Panc1 (cell line): ENCODE measurements around the gene RAX2. TPM values are rescaled to one million over a fixed set of nuclear protein-coding genes. Genes with fewer than 3 reads are reported as not detected.

Experiments
- ATAC-seq: fragments of 200-7000 bp; cut with Tn5 transposase; 2 replicates; pipeline ENCODE4 v1.9.1; 2020; ENCODE audit warnings: mild to moderate bottlenecking, moderate library complexity
- BruUV-seq: library from RNA; stranded (reverse); fragments of 400-500 nt; replicated peaks from 2 replicates; lab custom pipeline; 2021; lab: Mats Ljungman, UMichigan
- CTCF ChIA-PET: fragments of 300-600 bp; sonication (Branson Sonifier 250); formaldehyde crosslinking; loops from one replicate; lab custom pipeline; 2022; ENCODE audit warnings: antibody characterized with exemption; lab: Charles Lee
- POLR2A ChIA-PET: fragments of 300-600 bp; sonication (Branson Sonifier 250); formaldehyde crosslinking; loops from one replicate; lab custom pipeline; 2022; ENCODE audit warnings: antibody characterized with exemption; lab: Charles Lee
- DNase-seq: peaks from one replicate; pipeline ENCODE4 v3.0.0-alpha.2; 2010; ENCODE audit warnings: low read depth, low spot score
- H3K27ac ChIP-seq: 2 replicates; pipeline ENCODE4 v1.5.1; 2011; ENCODE audit warnings: mild to moderate bottlenecking, low read length, inconsistent platforms
- H3K27me3 ChIP-seq: fragments of 200-500 bp; sonication (Bioruptor generic); 2 replicates; pipeline ENCODE4 v1.6.0; 2014; ENCODE audit warnings: low read length, inconsistent platforms; ENCODE audit not compliant: control insufficient read depth, insufficient read depth
- H3K36me3 ChIP-seq: fragments of 200-500 bp; sonication (Bioruptor generic); 2 replicates; pipeline ENCODE4 v1.5.1; 2014; ENCODE audit warnings: inconsistent platforms, mild to moderate bottlenecking, low read length, moderate library complexity; ENCODE audit not compliant: control insufficient read depth, insufficient read depth
- H3K4me1 ChIP-seq: 2 replicates; pipeline ENCODE4 v1.5.1; 2011; ENCODE audit warnings: inconsistent platforms, mild to moderate bottlenecking, low read length, moderate library complexity; ENCODE audit not compliant: control insufficient read depth, insufficient read depth
- H3K4me3 ChIP-seq, 2 experiments: 2 replicates each; pipeline ENCODE4 v1.5.1; 2011 to 2012; ENCODE audit warnings: low read depth in 2 of 2, low read length in 2 of 2, mild to moderate bottlenecking in 2 of 2, inconsistent platforms in 1 of 2, moderate library complexity in 1 of 2
- H3K9me3 ChIP-seq: fragments of 200-500 bp; sonication (Bioruptor generic); 2 replicates; pipeline ENCODE4 v1.5.1; 2014; ENCODE audit warnings: low read depth, mild to moderate bottlenecking, inconsistent platforms, low read length, moderate library complexity; ENCODE audit not compliant: control insufficient read depth, insufficient read depth
- CTCF ChIP-seq: fragments of 450-650 bp; IDR thresholded peaks from 2 replicates; pipeline ENCODE4 v1.5.1; 2017; ENCODE audit warnings: mild to moderate bottlenecking
- POLR2AphosphoS5 ChIP-seq: IDR thresholded peaks from 2 replicates; pipeline ENCODE4 v1.6.1; 2012; ENCODE audit warnings: mild to moderate bottlenecking, low read depth, low read length, moderate library complexity
- SIN3A ChIP-seq: IDR thresholded peaks from 2 replicates; pipeline ENCODE4 v1.6.1; 2012; ENCODE audit warnings: low read depth, mild to moderate bottlenecking, low read length, moderate library complexity, borderline replicate concordance; ENCODE audit not compliant: insufficient read depth
- TCF7L2 ChIP-seq: IDR thresholded peaks from 2 replicates; pipeline ENCODE4 v1.6.1; 2011; ENCODE audit warnings: mild to moderate bottlenecking, low read depth, low read length, inconsistent platforms
- in situ Hi-C: cut with HindIII; loops from 2 replicates; pipeline ENCODE4 v1.10.0; 2016; ENCODE audit warnings: low sequenced_read_pairs, low pct_unique_long_range_greater_than_20kb
- intact Hi-C: fragments of 100-400 bp; cut with micrococcal nuclease; formaldehyde crosslinking; loops from one replicate; pipeline ENCODE4 v1.10.0; 2022; ENCODE audit not compliant: unreplicated experiment
- total RNA-seq: library from RNA; stranded (reverse); gene quantifications from one replicate; pipeline ENCODE4 v1.2.1, GENCODE V29; 2021; ENCODE audit not compliant: unreplicated experiment
- TF ChIP-seq, protein P1 (sequence below), 2 experiments: IDR thresholded peaks; 2 replicates each; pipeline ENCODE4 v1.6.1; 2011 to 2012; ENCODE audit warnings: low read depth in 2 of 2, control low read depth in 1 of 2, low read length in 1 of 2, mild to moderate bottlenecking in 1 of 2, moderate library complexity in 1 of 2; ENCODE audit not compliant: insufficient read depth in 1 of 2

RAX2 gene
- total RNA-seq, 1 experiment from 2014 or later: not detected

DNA sequence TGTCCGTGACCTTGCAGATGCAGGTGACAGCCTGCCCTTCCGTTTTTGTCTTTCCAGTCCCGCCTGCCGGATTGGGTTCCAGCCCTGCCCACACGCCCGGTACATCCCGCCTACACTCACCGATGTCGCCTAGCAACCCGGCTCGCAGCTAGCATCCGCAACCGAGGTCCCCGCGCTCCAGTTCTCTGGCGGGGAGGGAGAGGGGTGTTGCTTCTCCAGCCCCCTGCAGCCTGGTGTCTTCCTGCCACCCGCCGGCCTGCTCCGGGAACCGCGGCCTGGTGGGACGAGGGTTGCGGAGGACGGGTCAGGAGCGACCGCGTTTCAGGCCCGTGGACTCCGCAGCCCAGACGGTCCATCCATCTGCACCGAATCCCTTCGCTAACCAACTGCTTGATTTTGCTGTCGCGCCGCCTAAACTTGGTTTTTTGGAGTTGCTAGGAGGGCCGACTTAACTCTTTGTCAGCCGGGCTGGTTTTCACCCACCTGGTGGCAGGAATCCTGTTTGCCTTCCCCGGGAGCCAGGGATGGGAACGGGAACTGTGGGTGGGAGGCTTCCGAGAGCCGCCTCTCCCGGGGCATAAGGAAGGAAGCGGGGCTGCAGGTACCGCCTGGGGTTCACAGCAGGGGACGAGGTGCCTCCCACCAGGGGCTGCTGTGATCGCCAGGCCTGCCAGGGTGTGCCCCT lies 29.5 kb upstream of the RAX2 start:
- no peak for DNase-seq
- intact Hi-C loops (no loop called here), in situ Hi-C loops (no loop called here)

DNA sequence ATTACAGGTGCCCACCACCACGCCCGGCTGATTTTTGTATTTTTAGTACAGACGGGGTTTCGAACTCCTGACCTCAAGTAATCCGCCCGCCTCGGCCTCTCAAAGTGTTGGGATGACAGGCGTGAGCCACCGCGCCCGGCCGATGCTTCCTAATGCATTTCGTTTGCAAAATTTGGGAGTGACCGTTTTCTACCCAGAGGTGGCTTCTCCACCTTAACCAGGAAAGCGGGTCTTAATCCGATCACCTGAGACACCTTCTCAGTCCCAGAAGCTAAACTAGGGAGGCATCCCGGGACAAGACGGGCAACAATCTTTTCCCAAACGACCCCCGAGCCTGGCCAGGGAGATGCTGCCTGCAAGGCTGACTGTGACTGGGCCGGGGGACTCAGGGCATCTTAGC lies 29.0 kb upstream of the RAX2 start:
- Histone ChIP-seq H3K36me3 (no peaks in the 10 kb centered on the region), H3K27ac (no peak overlapping the region), H3K4me3 (no peak overlapping the region), H3K27me3 (no peaks in the 10 kb centered on the region), H3K9me3 (no peaks in the 10 kb centered on the region), H3K4me1 (no peaks in the 10 kb centered on the region)
- ChIA-PET POLR2A (no interaction called here), CTCF (no interaction called here)
- BruUV-seq: no TSS peak
- in situ Hi-C loops (no loop called here), intact Hi-C loops (no loop called here)
- no peak for DNase-seq
- ATAC-seq: no peak
- TF ChIP-seq SIN3A (no peak), TCF7L2 (no peak)

More for the DNA sequence above, 29.5 kb upstream of the RAX2 start:
- no peak overlapping the region for H3K4me3 ChIP-seq
- H3K9me3 ChIP-seq: no peaks in the 10 kb centered on the region
- no peak overlapping the region for H3K27ac ChIP-seq
- no TSS peak for BruUV-seq
- no peak for ATAC-seq
- TF ChIP-seq POLR2AphosphoS5: no peak
- TF ChIP-seq, protein P1, sequence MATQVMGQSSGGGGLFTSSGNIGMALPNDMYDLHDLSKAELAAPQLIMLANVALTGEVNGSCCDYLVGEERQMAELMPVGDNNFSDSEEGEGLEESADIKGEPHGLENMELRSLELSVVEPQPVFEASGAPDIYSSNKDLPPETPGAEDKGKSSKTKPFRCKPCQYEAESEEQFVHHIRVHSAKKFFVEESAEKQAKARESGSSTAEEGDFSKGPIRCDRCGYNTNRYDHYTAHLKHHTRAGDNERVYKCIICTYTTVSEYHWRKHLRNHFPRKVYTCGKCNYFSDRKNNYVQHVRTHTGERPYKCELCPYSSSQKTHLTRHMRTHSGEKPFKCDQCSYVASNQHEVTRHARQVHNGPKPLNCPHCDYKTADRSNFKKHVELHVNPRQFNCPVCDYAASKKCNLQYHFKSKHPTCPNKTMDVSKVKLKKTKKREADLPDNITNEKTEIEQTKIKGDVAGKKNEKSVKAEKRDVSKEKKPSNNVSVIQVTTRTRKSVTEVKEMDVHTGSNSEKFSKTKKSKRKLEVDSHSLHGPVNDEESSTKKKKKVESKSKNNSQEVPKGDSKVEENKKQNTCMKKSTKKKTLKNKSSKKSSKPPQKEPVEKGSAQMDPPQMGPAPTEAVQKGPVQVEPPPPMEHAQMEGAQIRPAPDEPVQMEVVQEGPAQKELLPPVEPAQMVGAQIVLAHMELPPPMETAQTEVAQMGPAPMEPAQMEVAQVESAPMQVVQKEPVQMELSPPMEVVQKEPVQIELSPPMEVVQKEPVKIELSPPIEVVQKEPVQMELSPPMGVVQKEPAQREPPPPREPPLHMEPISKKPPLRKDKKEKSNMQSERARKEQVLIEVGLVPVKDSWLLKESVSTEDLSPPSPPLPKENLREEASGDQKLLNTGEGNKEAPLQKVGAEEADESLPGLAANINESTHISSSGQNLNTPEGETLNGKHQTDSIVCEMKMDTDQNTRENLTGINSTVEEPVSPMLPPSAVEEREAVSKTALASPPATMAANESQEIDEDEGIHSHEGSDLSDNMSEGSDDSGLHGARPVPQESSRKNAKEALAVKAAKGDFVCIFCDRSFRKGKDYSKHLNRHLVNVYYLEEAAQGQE (IDR thresholded peaks at IDR 0.05; ENCODE audit: insufficient read depth in 1 of 2, low read depth in 2 of 2, low read length in 1 of 2): no peak
- no peak for TF ChIP-seq SIN3A
- no peak for TF ChIP-seq CTCF
- TF ChIP-seq TCF7L2: no peak
- no peaks in the 10 kb centered on the region for H3K27me3 ChIP-seq
- ChIA-PET CTCF (no interaction called here), POLR2A (no interaction called here)
- H3K36me3 ChIP-seq: no peaks in the 10 kb centered on the region
- no peaks in the 10 kb centered on the region for H3K4me1 ChIP-seq

DNA sequence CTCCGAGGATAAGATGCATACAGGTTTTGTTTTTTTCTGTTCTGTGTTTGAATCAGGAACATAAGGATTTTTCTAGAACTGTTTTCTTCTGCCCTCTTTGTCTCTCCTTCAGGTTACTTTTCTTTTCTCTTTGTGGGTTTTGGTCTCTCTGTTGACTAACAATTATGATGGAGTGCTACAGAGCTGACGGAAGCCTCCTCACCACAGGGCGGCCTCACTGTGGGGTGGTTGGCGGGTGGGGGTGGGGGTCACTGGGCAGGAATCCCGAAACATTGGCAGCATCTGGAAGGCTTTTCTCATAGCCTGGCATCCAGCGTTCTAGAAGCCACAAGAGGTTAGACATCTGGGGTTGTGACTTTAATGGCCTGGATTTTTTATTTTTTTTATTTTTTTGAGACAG lies 26.1 kb upstream of the RAX2 start:
- H3K36me3 ChIP-seq: no peaks in the 10 kb centered on the region
- H3K9me3 ChIP-seq: no peaks in the 10 kb centered on the region
- no TSS peak for BruUV-seq
- CTCF ChIA-PET: no interaction called here
- no peak overlapping the region for H3K4me3 ChIP-seq
- no peaks in the 10 kb centered on the region for H3K4me1 ChIP-seq
- no peaks in the 10 kb centered on the region for H3K27me3 ChIP-seq
- intact Hi-C loops: no loop called here
- DNase-seq (no peak), ATAC-seq (no peak)
- in situ Hi-C loops: no loop called here
- POLR2A ChIA-PET: no interaction called here
- H3K27ac ChIP-seq: no peak overlapping the region
- TF ChIP-seq POLR2AphosphoS5 (no peak), SIN3A (no peak), CTCF (no peak)
- TF ChIP-seq, protein P1 (IDR thresholded peaks at IDR 0.05; ENCODE audit: insufficient read depth in 1 of 2, low read depth in 2 of 2, low read length in 1 of 2): no peak
